ENCODE measurements around the gene SBNO2. TPM values are rescaled to one million over a fixed set of nuclear protein-coding genes. Genes with fewer than 3 reads are reported as not detected.

Gene SBNO2
- total and polyA plus RNA-seq, 2 donors (not counting 1 experiment from before 2014, with no cell fraction given) = 42.8 to 83.3 TPM

GRCh38 chr19:1171755-1172352, 2.2 kb downstream of the SBNO2 start:
- TF ChIP-seq CTCF (IDR thresholded peaks at IDR 0.05) (no peak), EZH2 (IDR thresholded peaks at IDR 0.05; ENCODE audit: borderline replicate concordance, insufficient read depth, low read depth, low read length, poor library complexity, severe bottlenecking) (no peak)
- intact Hi-C loops (cut with micrococcal nuclease) = no loop called here
- Histone ChIP-seq H3K9me3 (ENCODE audit: control extremely low read depth in 1 of 3, control insufficient read depth in 2 of 3, insufficient read depth in 1 of 3, low read length in 2 of 3) (peaks cover 0 to 5% (median 0%) of the 10 kb centered on the region in 3 donors), H4K20me1 (ENCODE audit: control insufficient read depth, insufficient read depth, low read length, poor library complexity, severe bottlenecking) (peaks cover 44% of the 10 kb centered on the region), H3K36me3 (replicated peaks in 1 of 2; ENCODE audit: control extremely low read depth in 1 of 2, control insufficient read depth in 1 of 2, extremely low read depth in 1 of 2, insufficient read depth in 2 of 2, low read length in 1 of 2) (peaks cover 0 to 5% of the 10 kb centered on the region in 2 experiments), H3K79me2 (ENCODE audit: control insufficient read depth, insufficient read depth, low read length) (peaks cover 74% of the 10 kb centered on the region), H3K4me2 (replicated peaks; ENCODE audit: low read depth, low read length, poor library complexity, severe bottlenecking) (peak overlapping the region; percentile 2), H3K4me3 (ENCODE audit: control extremely low read depth in 1 of 5, extremely low read depth in 1 of 5, insufficient read depth in 1 of 5, low read depth in 2 of 5, low read length in 4 of 5) (no peak overlapping the region), H3K9ac (ENCODE audit: low read length) (no peak overlapping the region), H3K27me3 (replicated peaks in 1 of 4; ENCODE audit: control extremely low read depth in 1 of 4, control insufficient read depth in 3 of 4, insufficient read depth in 4 of 4, low read length in 3 of 4) (no peaks in the 10 kb centered on the region), H3K4me1 (ENCODE audit: control insufficient read depth in 2 of 2, insufficient read depth in 2 of 2, low read length in 2 of 2) (peaks cover 6 to 13% of the 10 kb centered on the region in 2 donors), H3K27ac (ENCODE audit: low read length in 2 of 2) (peak overlapping the region in 1 of 2 donors; percentile 36), H2AFZ (ENCODE audit: insufficient read depth, low read depth, low read length, poor library complexity, severe bottlenecking) (no peak overlapping the region)
- WGBS (ENCODE audit: insufficient coverage) = 98% methylated on average over 10 of the region's 15 CpGs
- ChIA-PET POLR2A (interaction anchor here (0.6 to 0.9 kb wide), 2 partner anchors 8 to 51 kb away, joined by 3 read pairs; no protein-coding TSS in a partner anchor), CTCF (no interaction called here)
- peaks cover 31% of the 10 kb centered on the region for H3K4me1 Mint-ChIP-seq
- no peak for DNase-seq
- H3K27me3 Mint-ChIP-seq = no peaks in the 10 kb centered on the region
- H3K9me3 Mint-ChIP-seq (ENCODE audit: insufficient read depth) = no peaks in the 10 kb centered on the region
- H3K27ac Mint-ChIP-seq = peak overlapping the region; percentile 26
- peak overlapping the region; percentile 55 for H3K4me3 Mint-ChIP-seq
- no peak for ATAC-seq (ENCODE audit: low read depth)
